Astrocyte (in vitro differentiated cells and primary cell): ENCODE results near the gene ABCF2. TPM values are rescaled to one million over a fixed set of nuclear protein-coding genes. Genes with fewer than 3 reads are reported as not detected.

ENCODE experiments used
- DNase-seq: peaks from one replicate; pipeline ENCODE4 v3.0.0-alpha.2; 2010; ENCODE audit warnings: low read depth
- FAIRE-seq: peaks from 2 replicates; lab custom pipeline; 2011; peaks lifted over from hg19 to GRCh38; lab: Jason Lieb, UNC
- H2AFZ ChIP-seq: 2 replicates; pipeline ENCODE4 v1.6.0; 2012; ENCODE audit warnings: low read depth, low read length, inconsistent platforms
- H3K27ac ChIP-seq: 2 replicates; pipeline ENCODE4 v1.5.1; 2011; ENCODE audit warnings: low read depth, low read length, inconsistent platforms
- H3K27me3 ChIP-seq: 2 replicates; pipeline ENCODE4 v1.6.0; 2011; ENCODE audit warnings: low read length, inconsistent platforms; ENCODE audit not compliant: insufficient read depth
- H3K36me3 ChIP-seq: 2 replicates; pipeline ENCODE4 v1.5.1; 2011; ENCODE audit warnings: low read length, inconsistent platforms; ENCODE audit not compliant: insufficient read depth
- H3K4me1 ChIP-seq: 2 replicates; pipeline ENCODE4 v1.5.1; 2011; ENCODE audit warnings: low read length, inconsistent platforms; ENCODE audit not compliant: insufficient read depth
- H3K4me2 ChIP-seq: 2 replicates; pipeline ENCODE4 v1.6.0; 2012; ENCODE audit warnings: low read length, inconsistent platforms
- H3K4me3 ChIP-seq: 2 replicates; pipeline ENCODE4 v1.5.1; 2011; ENCODE audit warnings: low read depth, mild to moderate bottlenecking, low read length, inconsistent platforms; ENCODE audit not compliant: insufficient read depth
- H3K79me2 ChIP-seq: 2 replicates; pipeline ENCODE4 v1.6.0; 2012; ENCODE audit warnings: mild to moderate bottlenecking, low read length, inconsistent platforms; ENCODE audit not compliant: insufficient read depth
- H3K9ac ChIP-seq: 2 replicates; pipeline ENCODE4 v1.6.0; 2012; ENCODE audit warnings: mild to moderate bottlenecking, low read length, inconsistent platforms
- H3K9me3 ChIP-seq: 2 replicates; pipeline ENCODE4 v1.5.1; 2012; ENCODE audit warnings: low read depth, mild to moderate bottlenecking, low read length, inconsistent platforms; ENCODE audit not compliant: insufficient read depth
- H4K20me1 ChIP-seq: 2 replicates; pipeline ENCODE4 v1.6.0; 2012; ENCODE audit warnings: low read length, inconsistent platforms; ENCODE audit not compliant: insufficient read depth
- H3K27ac Mint-ChIP-seq: one replicate; pipeline ENCODE4 v1.8.0; 2021; ENCODE audit warnings: mild to moderate bottlenecking, mixed read lengths; ENCODE audit not compliant: unreplicated experiment
- H3K27me3 Mint-ChIP-seq: one replicate; pipeline ENCODE4 v1.8.0; 2021; ENCODE audit warnings: low read depth, mixed read lengths; ENCODE audit not compliant: unreplicated experiment
- H3K36me3 Mint-ChIP-seq: one replicate; pipeline ENCODE4 v1.8.0; 2021; ENCODE audit warnings: low read depth, mixed read lengths; ENCODE audit not compliant: unreplicated experiment
- H3K4me1 Mint-ChIP-seq: one replicate; pipeline ENCODE4 v1.8.0; 2021; ENCODE audit warnings: low read depth, mixed read lengths; ENCODE audit not compliant: unreplicated experiment
- H3K4me3 Mint-ChIP-seq: one replicate; pipeline ENCODE4 v1.8.0; 2021; ENCODE audit warnings: mild to moderate bottlenecking, moderate library complexity, mixed read lengths; ENCODE audit not compliant: unreplicated experiment
- H3K9me3 Mint-ChIP-seq: one replicate; pipeline ENCODE4 v1.8.0; 2021; ENCODE audit warnings: mild to moderate bottlenecking, mixed read lengths; ENCODE audit not compliant: unreplicated experiment
- CTCF ChIP-seq: IDR thresholded peaks from 2 replicates; pipeline ENCODE4 v1.5.1; 2011; ENCODE audit warnings: low read depth, mild to moderate bottlenecking, inconsistent platforms, low read length, moderate library complexity; ENCODE audit not compliant: insufficient read depth
- EZH2 ChIP-seq: IDR thresholded peaks from 2 replicates; pipeline ENCODE4 v1.6.1; 2012; ENCODE audit warnings: mild to moderate bottlenecking, low read length, inconsistent platforms; ENCODE audit not compliant: insufficient read depth
- total RNA-seq: library from RNA; stranded (reverse); gene quantifications from 2 replicates; pipeline ENCODE4 v1.2.1, GENCODE V29; 2021

ABCF2 gene
- total RNA-seq, 1 donor from 2014 or later: 53.2 TPM

- H3K9ac ChIP-seq: peak overlapping the region; percentile 91
- Mint-ChIP-seq H3K4me3 (peak overlapping the region; percentile 97), H3K36me3 (peaks cover 7% of the 10 kb centered on the region), H3K27ac (peak overlapping the region; percentile 96), H3K9me3 (no peaks in the 10 kb centered on the region), H3K27me3 (no peaks in the 10 kb centered on the region), H3K4me1 (peaks cover 10% of the 10 kb centered on the region)
- H3K36me3 ChIP-seq: peaks cover 30% of the 10 kb centered on the region
- TF ChIP-seq EZH2 (no peak), CTCF (no peak)
- H4K20me1 ChIP-seq: peaks cover 23% of the 10 kb centered on the region
- DNase-seq (no peak), FAIRE-seq (no peak)
- peak overlapping the region; percentile 94 for H3K4me2 ChIP-seq
- peak overlapping the region; percentile 89 for H3K4me3 ChIP-seq
- peaks cover 25% of the 10 kb centered on the region for H3K79me2 ChIP-seq
- H3K9me3 ChIP-seq: no peaks in the 10 kb centered on the region
- no peaks in the 10 kb centered on the region for H3K27me3 ChIP-seq
- H2AFZ ChIP-seq: no peak overlapping the region
- peaks cover 14% of the 10 kb centered on the region for H3K4me1 ChIP-seq
- H3K27ac ChIP-seq: peak overlapping the region; percentile 70
Observed at GRCh38 chr7:151225948-151226510, 976 bp downstream of the ABCF2 start.

DNA sequence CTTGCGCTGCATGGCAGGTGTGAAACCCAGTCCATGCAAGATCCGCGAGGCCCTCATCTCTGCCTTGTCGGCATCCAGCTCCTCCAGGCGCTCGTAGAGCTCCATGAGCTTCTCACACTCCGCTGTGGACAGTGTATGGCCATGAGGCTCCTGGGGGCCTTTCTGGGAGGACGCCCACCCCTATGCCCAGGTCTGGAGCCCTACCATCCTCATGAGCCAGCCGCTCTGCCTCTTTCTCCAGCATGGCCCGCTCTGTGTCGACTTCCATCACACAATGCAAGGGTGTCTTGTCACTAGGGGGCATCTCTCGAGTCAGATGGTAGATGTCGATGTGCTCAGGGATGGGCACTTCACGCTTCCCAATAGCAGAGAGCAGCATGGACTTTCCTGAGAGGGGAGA, 3.3 kb downstream of the ABCF2 start:
- H3K4me3 ChIP-seq: no peak overlapping the region
- H2AFZ ChIP-seq: no peak overlapping the region
- peaks cover 25% of the 10 kb centered on the region for H3K79me2 ChIP-seq
- Mint-ChIP-seq H3K9me3 (no peaks in the 10 kb centered on the region), H3K27ac (no peak overlapping the region), H3K4me3 (no peak overlapping the region), H3K36me3 (peaks cover 11% of the 10 kb centered on the region), H3K27me3 (no peaks in the 10 kb centered on the region), H3K4me1 (peaks cover 10% of the 10 kb centered on the region)
- DNase-seq (no peak), FAIRE-seq (no peak)
- no peak overlapping the region for H3K27ac ChIP-seq
- peaks cover 14% of the 10 kb centered on the region for H3K4me1 ChIP-seq
- H4K20me1 ChIP-seq: peaks cover 23% of the 10 kb centered on the region
- H3K9ac ChIP-seq: no peak overlapping the region
- peaks cover 41% of the 10 kb centered on the region for H3K36me3 ChIP-seq
- H3K9me3 ChIP-seq: no peaks in the 10 kb centered on the region
- no peaks in the 10 kb centered on the region for H3K27me3 ChIP-seq
- TF ChIP-seq EZH2: no peak
- no peak for TF ChIP-seq CTCF
- no peak overlapping the region for H3K4me2 ChIP-seq

GRCh38 chr7:151218170-151218569, 8.8 kb downstream of the ABCF2 start:
- peaks cover 67% of the 10 kb centered on the region for H3K36me3 ChIP-seq
- Mint-ChIP-seq H3K36me3 (peaks cover 25% of the 10 kb centered on the region), H3K4me1 (no peaks in the 10 kb centered on the region), H3K27ac (no peak overlapping the region), H3K4me3 (no peak overlapping the region), H3K9me3 (peaks cover 2% of the 10 kb centered on the region), H3K27me3 (no peaks in the 10 kb centered on the region)
- H3K9me3 ChIP-seq: no peaks in the 10 kb centered on the region
- no peak overlapping the region for H3K27ac ChIP-seq
- no peak overlapping the region for H2AFZ ChIP-seq
- H3K4me3 ChIP-seq: no peak overlapping the region
- H3K79me2 ChIP-seq: no peaks in the 10 kb centered on the region
- FAIRE-seq: no peak
- no peaks in the 10 kb centered on the region for H3K4me1 ChIP-seq
- no peak overlapping the region for H3K4me2 ChIP-seq
- H3K9ac ChIP-seq: no peak overlapping the region
- H3K27me3 ChIP-seq: no peaks in the 10 kb centered on the region
- no peak for DNase-seq
- no peak for TF ChIP-seq CTCF
- no peak for TF ChIP-seq EZH2
- H4K20me1 ChIP-seq: peaks cover 7% of the 10 kb centered on the region
